Ishikawa (cell line): Measurements from ENCODE around the gene MYOZ3.

Experiments
- CEBPB ChIP-seq: IDR thresholded peaks from 2 replicates; pipeline ENCODE4 v1.6.1; 2012
- CREB1 ChIP-seq: IDR thresholded peaks from 2 replicates; pipeline ENCODE4 v1.6.1; 2012; ENCODE audit warnings: low read depth
- EP300 ChIP-seq: IDR thresholded peaks from 2 replicates; pipeline ENCODE4 v1.6.1; 2012; ENCODE audit warnings: borderline replicate concordance
- MAX ChIP-seq: IDR thresholded peaks from 2 replicates; pipeline ENCODE4 v1.6.1; 2012
- NFIC ChIP-seq: IDR thresholded peaks from 2 replicates; pipeline ENCODE4 v1.6.1; 2012
- REST ChIP-seq: IDR thresholded peaks from 2 replicates; pipeline ENCODE4 v1.6.1; 2012; ENCODE audit warnings: low read depth, mild to moderate bottlenecking
- TAF1 ChIP-seq: IDR thresholded peaks from 2 replicates; pipeline ENCODE4 v1.6.1; 2012; ENCODE audit warnings: low read depth, mild to moderate bottlenecking
- YY1 ChIP-seq: IDR thresholded peaks from 2 replicates; pipeline ENCODE4 v1.6.1; 2012; ENCODE audit warnings: low read depth

- TF ChIP-seq CREB1 (no peak), MAX (no peak), REST (no peak), NFIC (no peak), CEBPB (no peak), YY1 (no peak), EP300 (no peak), TAF1 (no peak)
Measured at GRCh38 chr5:150660108-150660831, 781 bp upstream of the MYOZ3 start.
